HepG2 (cell line): ENCODE measurements around the gene SCMH1. TPM values are rescaled to one million over a fixed set of nuclear protein-coding genes. Genes with fewer than 3 reads are reported as not detected.

ENCODE experiments used
- ATAC-seq: fragments of 200-7000 bp; cut with Tn5 transposase; 3 replicates; pipeline ENCODE4 v1.9.1; 2020; ENCODE audit warnings: mild to moderate bottlenecking, moderate library complexity
- BruUV-seq: library from RNA; stranded (reverse); fragments of 400-500 nt; replicated peaks from 2 replicates; lab custom pipeline; 2021; lab: Mats Ljungman, UMichigan
- CTCF ChIA-PET: fragments of 300-600 bp; formaldehyde crosslinking; extraction: SDS; loops from one replicate; lab custom pipeline; 2021; ENCODE audit warnings: low total read pairs, inconsistent platforms, low intra/inter-chr PET ratio; lab: Yijun Ruan, JAX
- POLR2A ChIA-PET: fragments of 350-600 bp; sonication (Branson Sonifier 250); formaldehyde crosslinking; loops from one replicate; lab custom pipeline; 2020; ENCODE audit warnings: antibody characterized with exemption, inconsistent platforms; lab: Yijun Ruan, JAX
- DNase-seq: peaks from one replicate; pipeline ENCODE4 v3.0.0-alpha.2; 2015; ENCODE audit warnings: low spot score
- FAIRE-seq: peaks from 3 replicates; lab custom pipeline; 2011; peaks lifted over from hg19 to GRCh38; lab: Jason Lieb, UNC
- H2AFZ ChIP-seq: one replicate; pipeline ENCODE4 v1.6.1; 2011; ENCODE audit warnings: low read length, inconsistent platforms
- H3K27ac ChIP-seq: fragments of 300-600 bp; 3 replicates; pipeline ENCODE4 v1.8.0; 2011; ENCODE audit warnings: mixed run types, mild to moderate bottlenecking, mixed read lengths, low read length, inconsistent platforms; ENCODE audit not compliant: insufficient read depth; ENCODE audit errors: extremely low read length
- H3K27me3 ChIP-seq, 2 experiments: fragments of 200-600 bp in 1 of 2; 2 replicates in 1 of 2; 3 replicates in 1 of 2; pipeline versions ENCODE4 v1.6.0 to v1.8.0; 2011; ENCODE audit warnings: low read length in 2 of 2, mild to moderate bottlenecking in 2 of 2, moderate library complexity in 2 of 2, inconsistent platforms in 1 of 2; ENCODE audit not compliant: insufficient read depth in 2 of 2, control insufficient read depth in 1 of 2
- H3K36me3 ChIP-seq, 2 experiments: fragments of 200-600 bp in 1 of 2; replicated peaks in 1 of 2; 2 replicates in 1 of 2; 3 replicates in 1 of 2; pipeline versions ENCODE4 v1.5.1 to v1.8.0; 2011; ENCODE audit warnings: low read length in 2 of 2, inconsistent platforms in 1 of 2; ENCODE audit not compliant: insufficient read depth in 2 of 2, control insufficient read depth in 1 of 2
- H3K4me1 ChIP-seq: 2 replicates; pipeline ENCODE4 v1.5.1; 2012; ENCODE audit warnings: low read length, inconsistent platforms; ENCODE audit not compliant: insufficient read depth
- H3K4me2 ChIP-seq: 2 replicates; pipeline ENCODE4 v1.6.0; 2011; ENCODE audit warnings: low read depth, low read length, inconsistent platforms
- H3K4me3 ChIP-seq, 3 experiments: fragments of 200-600 bp in 1 of 3; sonication (generic), shearing (Covaris generic) in 1 of 3; replicated peaks in 1 of 3; 2 replicates each; pipeline ENCODE4 v1.5.1; 2011 to 2016; ENCODE audit warnings: low read length in 3 of 3, inconsistent platforms in 2 of 3, low read depth in 2 of 3, mild to moderate bottlenecking in 2 of 3, control low read depth in 1 of 3, mixed read lengths in 1 of 3; ENCODE audit not compliant: insufficient read depth in 1 of 3
- H3K79me2 ChIP-seq: one replicate; pipeline ENCODE4 v1.6.1; 2011; ENCODE audit warnings: low read length, inconsistent platforms; ENCODE audit not compliant: insufficient read depth
- H3K9ac ChIP-seq: 2 replicates; pipeline ENCODE4 v1.6.0; 2011; ENCODE audit warnings: mild to moderate bottlenecking, low read depth, low read length, inconsistent platforms; ENCODE audit not compliant: insufficient read depth
- H3K9me3 ChIP-seq: 2 replicates; pipeline ENCODE4 v1.5.1; 2012; ENCODE audit warnings: mild to moderate bottlenecking, low read length
- H4K20me1 ChIP-seq: 2 replicates; pipeline ENCODE4 v1.6.0; 2011; ENCODE audit warnings: inconsistent platforms, mild to moderate bottlenecking, low read length, moderate library complexity; ENCODE audit not compliant: insufficient read depth
- KLF6 ChIP-seq: IDR thresholded peaks from 2 replicates; pipeline ENCODE4 v1.8.0; 2016; ENCODE audit warnings: missing biosample characterization, missing genetic modification reagents
- NBN ChIP-seq: fragments of 450-650 bp; conservative IDR thresholded peaks from 2 replicates; pipeline ENCODE4 v1.6.1; 2017
- NFATC3 ChIP-seq: sonication (generic); formaldehyde crosslinking; IDR thresholded peaks from 2 replicates; pipeline ENCODE4 v1.5.1; 2020; ENCODE audit warnings: mild to moderate bottlenecking, missing genetic modification reagents
- NRL ChIP-seq: sonication (generic); formaldehyde crosslinking; IDR thresholded peaks from 2 replicates; pipeline ENCODE4 v1.5.0; 2020; ENCODE audit warnings: missing genetic modification reagents, mild to moderate bottlenecking, moderate library complexity, borderline replicate concordance
- RFX3 ChIP-seq: IDR thresholded peaks from 2 replicates; pipeline ENCODE4 v1.6.1; 2016; ENCODE audit warnings: missing biosample characterization, missing genetic modification reagents
- TBL1XR1 ChIP-seq: fragments of 150-350 bp; IDR thresholded peaks from 2 replicates; pipeline ENCODE4 v1.6.1; 2014; ENCODE audit warnings: borderline replicate concordance, low read length; ENCODE audit not compliant: partially characterized antibody
- TRIM22 ChIP-seq: fragments of 450-650 bp; IDR thresholded peaks from 2 replicates; pipeline ENCODE4 v1.6.1; 2017
- ZNF20 ChIP-seq: sonication (generic); formaldehyde crosslinking; IDR thresholded peaks from 2 replicates; pipeline ENCODE4 v1.4.0; 2020; ENCODE audit warnings: mild to moderate bottlenecking, moderate library complexity, missing genetic modification reagents
- ZNF432 ChIP-seq: sonication (generic); formaldehyde crosslinking; IDR thresholded peaks from 2 replicates; pipeline ENCODE4 v1.5.0; 2020; ENCODE audit warnings: missing genetic modification reagents, mild to moderate bottlenecking, borderline replicate concordance
- ZNF777 ChIP-seq: sonication (generic); formaldehyde crosslinking; IDR thresholded peaks from 2 replicates; pipeline ENCODE4 v1.4.0; 2020; ENCODE audit warnings: missing genetic modification reagents
- WGBS: methylation state at CpG from one replicate; pipeline ENCODE4 v1.1.6; 2017; ENCODE audit warnings: low lambda C conversion rate; 5-methylcytosine and 5-hydroxymethylcytosine counted together
- in situ Hi-C: cut with HindIII; loops from 2 replicates; pipeline ENCODE4 v1.10.0; 2017; ENCODE audit warnings: low pct_unique_long_range_greater_than_20kb; ENCODE audit not compliant: extremely low pct_ligation_motif_present
- intact Hi-C: fragments of 100-400 bp; cut with micrococcal nuclease; formaldehyde crosslinking; loops from one replicate; pipeline ENCODE4 v1.10.0; 2022; ENCODE audit not compliant: unreplicated experiment
- polyA plus RNA-seq, 8 experiments: library from polyadenylated mRNA; depleted of rRNA in 3 of 8; stranded (reverse) in 7 of 8; unstranded in 1 of 8; fragments of >200 nt; fragmentation: Illumina TruSeq in 4 of 8; extraction: Trizol in 4 of 8; gene quantifications; 2 replicates each; pipeline versions ENCODE4 v1.2.1 to v1.2.3, GENCODE V29; 2011 to 2016; ENCODE audit warnings: low read depth in 4 of 8, missing spikeins in 1 of 8, mixed read lengths in 1 of 8; ENCODE audit not compliant: insufficient read depth in 1 of 8
- total RNA-seq, 5 experiments: library from RNA; depleted of rRNA; stranded (reverse); fragments of >200 nt; fragmentation: Illumina TruSeq; extraction: Trizol; gene quantifications; 2 replicates each; pipeline ENCODE4 v1.2.3, GENCODE V29; 2016; ENCODE audit warnings: low read depth in 1 of 5
- TF ChIP-seq, protein P1 (sequence below): sonication (generic); formaldehyde crosslinking; IDR thresholded peaks from 2 replicates; pipeline ENCODE4 v1.9.0; 2021; ENCODE audit warnings: missing genetic modification reagents, mild to moderate bottlenecking, borderline replicate concordance
- TF ChIP-seq, protein P2 (sequence below): sonication (generic); formaldehyde crosslinking; IDR thresholded peaks from 2 replicates; pipeline ENCODE4 v1.4.0; 2020; ENCODE audit warnings: mild to moderate bottlenecking, missing genetic modification reagents
- TF ChIP-seq, protein P3 (sequence below): sonication (generic); formaldehyde crosslinking; IDR thresholded peaks from 2 replicates; pipeline ENCODE4 v1.4.0; 2020; ENCODE audit warnings: mild to moderate bottlenecking, missing genetic modification reagents

SCMH1 gene
- total and polyA plus RNA-seq, 2 of the 13 experiments (the other 11 are each of a cell fraction or from before 2014, with no cell fraction given), result 41.8 to 52.6 TPM

GRCh38 chr1:41044187-41044586, 197.9 kb downstream of the SCMH1 start:
- FAIRE-seq (no peak), ATAC-seq (no peak), DNase-seq (no peak)
- ChIA-PET CTCF (no interaction called here), POLR2A (no interaction called here)
- Histone ChIP-seq H3K27ac (no peak overlapping the region), H3K4me2 (no peak overlapping the region), H3K79me2 (no peaks in the 10 kb centered on the region), H3K36me3 (peaks cover 28 to 54% of the 10 kb centered on the region in 2 experiments), H3K27me3 (no peaks in the 10 kb centered on the region), H3K4me1 (no peaks in the 10 kb centered on the region), H3K9me3 (no peaks in the 10 kb centered on the region), H2AFZ (no peak overlapping the region), H3K9ac (no peak overlapping the region), H3K4me3 (no peak overlapping the region), H4K20me1 (no peaks in the 10 kb centered on the region)
- in situ Hi-C loops (no loop called here), intact Hi-C loops (no loop called here)
- 90% methylated on average over 2 of the region's 2 CpGs for WGBS
- BruUV-seq, result no TSS peak
- TF ChIP-seq, protein P1, sequence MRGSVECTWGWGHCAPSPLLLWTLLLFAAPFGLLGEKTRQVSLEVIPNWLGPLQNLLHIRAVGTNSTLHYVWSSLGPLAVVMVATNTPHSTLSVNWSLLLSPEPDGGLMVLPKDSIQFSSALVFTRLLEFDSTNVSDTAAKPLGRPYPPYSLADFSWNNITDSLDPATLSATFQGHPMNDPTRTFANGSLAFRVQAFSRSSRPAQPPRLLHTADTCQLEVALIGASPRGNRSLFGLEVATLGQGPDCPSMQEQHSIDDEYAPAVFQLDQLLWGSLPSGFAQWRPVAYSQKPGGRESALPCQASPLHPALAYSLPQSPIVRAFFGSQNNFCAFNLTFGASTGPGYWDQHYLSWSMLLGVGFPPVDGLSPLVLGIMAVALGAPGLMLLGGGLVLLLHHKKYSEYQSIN, result no peak
- no peak for TF ChIP-seq ZNF432 (CRISPR knock-in tag)
- no peak for TF ChIP-seq KLF6
- TF ChIP-seq, protein P2, sequence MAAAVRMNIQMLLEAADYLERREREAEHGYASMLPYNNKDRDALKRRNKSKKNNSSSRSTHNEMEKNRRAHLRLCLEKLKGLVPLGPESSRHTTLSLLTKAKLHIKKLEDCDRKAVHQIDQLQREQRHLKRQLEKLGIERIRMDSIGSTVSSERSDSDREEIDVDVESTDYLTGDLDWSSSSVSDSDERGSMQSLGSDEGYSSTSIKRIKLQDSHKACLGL, result no peak
- TF ChIP-seq NRL (CRISPR knock-in tag), result no peak
- TF ChIP-seq NBN, result no peak
- TF ChIP-seq NFATC3 (CRISPR knock-in tag), result no peak
- TF ChIP-seq, protein P3, sequence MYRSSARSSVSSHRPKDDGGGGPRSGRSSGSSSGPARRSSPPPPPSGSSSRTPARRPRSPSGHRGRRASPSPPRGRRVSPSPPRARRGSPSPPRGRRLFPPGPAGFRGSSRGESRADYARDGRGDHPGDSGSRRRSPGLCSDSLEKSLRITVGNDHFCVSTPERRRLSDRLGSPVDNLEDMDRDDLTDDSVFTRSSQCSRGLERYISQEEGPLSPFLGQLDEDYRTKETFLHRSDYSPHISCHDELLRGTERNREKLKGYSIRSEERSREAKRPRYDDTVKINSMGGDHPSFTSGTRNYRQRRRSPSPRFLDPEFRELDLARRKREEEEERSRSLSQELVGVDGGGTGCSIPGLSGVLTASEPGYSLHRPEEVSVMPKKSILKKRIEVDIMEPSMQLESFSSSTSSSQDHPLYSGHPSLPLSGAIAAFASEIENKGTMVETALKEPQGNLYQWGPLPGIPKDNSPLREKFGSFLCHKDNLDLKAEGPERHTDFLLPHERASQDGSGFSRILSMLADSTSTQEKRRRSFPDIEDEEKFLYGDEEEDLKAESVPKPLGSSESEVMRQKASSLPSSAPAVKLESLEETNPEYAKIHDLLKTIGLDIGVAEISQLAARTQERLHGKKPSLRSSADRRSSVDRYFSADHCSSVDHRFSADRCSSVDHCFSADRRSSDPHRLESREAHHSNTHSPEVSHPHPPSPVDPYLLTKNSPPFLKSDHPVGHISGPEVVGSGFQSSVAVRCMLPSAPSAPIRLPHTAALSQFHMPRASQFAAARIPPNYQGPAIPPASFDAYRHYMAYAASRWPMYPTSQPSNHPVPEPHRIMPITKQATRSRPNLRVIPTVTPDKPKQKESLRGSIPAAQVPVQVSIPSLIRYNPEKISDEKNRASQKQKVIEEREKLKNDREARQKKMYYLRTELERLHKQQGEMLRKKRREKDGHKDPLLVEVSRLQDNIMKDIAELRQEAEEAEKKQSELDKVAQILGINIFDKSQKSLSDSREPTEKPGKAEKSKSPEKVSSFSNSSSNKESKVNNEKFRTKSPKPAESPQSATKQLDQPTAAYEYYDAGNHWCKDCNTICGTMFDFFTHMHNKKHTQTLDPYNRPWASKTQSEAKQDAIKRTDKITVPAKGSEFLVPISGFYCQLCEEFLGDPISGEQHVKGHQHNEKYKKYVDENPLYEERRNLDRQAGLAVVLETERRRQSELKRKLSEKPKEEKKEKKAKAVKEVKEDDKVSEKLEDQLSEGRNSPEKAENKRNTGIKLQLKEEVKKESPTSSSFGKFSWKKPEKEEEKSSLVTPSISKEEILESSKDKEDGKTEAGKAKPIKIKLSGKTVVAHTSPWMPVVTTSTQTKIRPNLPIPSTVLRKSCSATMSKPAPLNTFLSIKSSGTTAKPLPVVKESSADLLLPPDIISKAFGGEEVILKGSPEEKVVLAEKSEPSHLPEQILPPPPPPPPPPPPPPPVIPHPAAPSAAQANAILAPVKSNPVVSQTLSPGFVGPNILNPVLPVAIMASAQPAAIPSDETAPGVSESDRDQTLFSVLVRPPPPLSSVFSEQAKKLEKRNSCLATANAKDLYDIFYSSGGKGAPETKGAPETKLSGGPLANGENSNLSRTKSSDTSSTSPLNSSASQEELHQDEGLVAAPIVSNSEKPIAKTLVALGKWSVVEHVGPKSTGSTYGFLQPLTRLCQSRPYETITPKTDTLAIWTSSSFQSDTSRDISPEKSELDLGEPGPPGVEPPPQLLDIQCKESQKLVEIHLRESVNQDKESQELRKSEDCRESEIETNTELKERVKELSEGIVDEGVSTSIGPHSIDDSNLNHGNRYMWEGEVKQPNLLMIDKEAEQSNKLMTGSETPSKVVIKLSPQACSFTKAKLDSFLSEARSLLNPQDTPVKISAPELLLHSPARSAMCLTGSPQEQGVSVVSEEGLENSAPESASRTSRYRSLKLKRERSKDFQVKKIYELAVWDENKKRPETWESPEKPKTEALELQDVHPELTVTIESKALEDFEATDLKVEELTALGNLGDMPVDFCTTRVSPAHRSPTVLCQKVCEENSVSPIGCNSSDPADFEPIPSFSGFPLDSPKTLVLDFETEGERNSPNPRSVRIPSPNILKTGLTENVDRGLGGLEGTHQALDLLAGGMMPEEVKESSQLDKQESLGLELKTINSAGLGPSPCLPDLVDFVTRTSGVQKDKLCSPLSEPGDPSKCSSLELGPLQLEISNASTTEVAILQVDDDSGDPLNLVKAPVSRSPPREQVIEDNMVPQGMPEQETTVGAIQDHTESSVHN (CRISPR knock-in tag), result no peak
- no peak for TF ChIP-seq TBL1XR1
- no peak for TF ChIP-seq ZNF777 (CRISPR knock-in tag)
- no peak for TF ChIP-seq RFX3 (CRISPR knock-in tag)
- no peak for TF ChIP-seq TRIM22
- no peak for TF ChIP-seq ZNF20 (CRISPR knock-in tag)
